Vagina (tissue), 2 donors: ENCODE results near the gene EDN3.

Source experiments
- CTCF ChIP-seq, 3 experiments: fragments of 450-650 bp in 2 of 3; fragments of 200-600 bp in 1 of 3; sonication (generic) in 1 of 3; IDR thresholded peaks; one replicate each; pipeline ENCODE4 v1.5.1; 2017 to 2019; ENCODE audit warnings: antibody characterized with exemption in 3 of 3, mild to moderate bottlenecking in 2 of 3, moderate library complexity in 2 of 3
- POLR2A ChIP-seq, 2 donors: fragments of 450-650 bp; IDR thresholded peaks; one replicate each; pipeline ENCODE4 v1.6.1; 2017; ENCODE audit warnings: antibody characterized with exemption in 2 of 2, mild to moderate bottlenecking in 2 of 2, moderate library complexity in 2 of 2
- POLR2AphosphoS5 ChIP-seq, 2 donors: sonication (generic); formaldehyde crosslinking; IDR thresholded peaks; one replicate each; pipeline ENCODE4 v1.9.0; 2017; ENCODE audit warnings: antibody characterized with exemption in 2 of 2, mild to moderate bottlenecking in 2 of 2, low read depth in 1 of 2; ENCODE audit not compliant: insufficient read depth in 1 of 2

DNA sequence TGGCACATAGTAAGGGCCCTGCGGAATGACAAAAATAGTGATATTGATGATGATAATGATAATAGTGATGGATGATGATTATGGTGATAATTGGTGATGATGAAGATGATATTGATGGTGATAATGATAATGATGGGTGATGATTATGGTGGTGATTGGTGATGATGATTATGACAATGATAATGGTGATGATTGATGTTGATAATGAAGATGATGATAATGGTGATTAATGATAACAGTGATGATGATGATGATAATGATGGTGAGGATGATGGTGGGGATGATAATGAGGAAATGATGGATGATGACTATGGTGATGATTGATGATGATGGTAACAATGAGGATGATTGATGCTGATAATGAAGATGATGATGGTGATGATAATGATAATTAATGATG, 48.9 kb downstream of the EDN3 start:
- TF ChIP-seq CTCF (IDR thresholded peaks at IDR 0.05), result no peak
- no peak for TF ChIP-seq POLR2AphosphoS5 (IDR thresholded peaks at IDR 0.05; ENCODE audit: insufficient read depth in 1 of 2, low read depth in 1 of 2)
- TF ChIP-seq POLR2A (IDR thresholded peaks at IDR 0.05), result no peak
